Liver (tissue), 9 donors: Measurements from ENCODE around the gene IFT81. TPM values are rescaled to one million over a fixed set of nuclear protein-coding genes. Genes with fewer than 3 reads are reported as not detected.

ENCODE experiments used
- DNase-seq: peaks from one replicate; pipeline ENCODE4 v3.0.0-alpha.2; 2017; ENCODE audit warnings: low spot score
- H3K27ac ChIP-seq, 2 donors: one replicate each; pipeline ENCODE4 v1.7.0; 2013; ENCODE audit warnings: inconsistent platforms in 2 of 2, low read length in 2 of 2, control low read depth in 1 of 2, low read depth in 1 of 2, mild to moderate bottlenecking in 1 of 2
- H3K27me3 ChIP-seq, 4 donors: one replicate each; pipeline versions ENCODE4 v1.6.1 to v1.7.0; 2013; ENCODE audit warnings: low read length in 3 of 4, inconsistent platforms in 1 of 4, mild to moderate bottlenecking in 1 of 4, moderate library complexity in 1 of 4; ENCODE audit not compliant: control insufficient read depth in 4 of 4, insufficient read depth in 4 of 4
- H3K36me3 ChIP-seq, 4 donors: one replicate each; pipeline versions ENCODE4 v1.6.1 to v1.7.0; 2013; ENCODE audit warnings: low read length in 3 of 4, mild to moderate bottlenecking in 3 of 4, low read depth in 1 of 4, moderate library complexity in 1 of 4; ENCODE audit not compliant: control insufficient read depth in 4 of 4, insufficient read depth in 3 of 4
- H3K4me1 ChIP-seq, 4 donors: one replicate each; pipeline versions ENCODE4 v1.6.1 to v1.7.0; 2013; ENCODE audit warnings: low read length in 3 of 4, mild to moderate bottlenecking in 3 of 4, moderate library complexity in 1 of 4; ENCODE audit not compliant: control insufficient read depth in 4 of 4, insufficient read depth in 4 of 4
- H3K4me3 ChIP-seq, 3 donors: one replicate each; pipeline versions ENCODE4 v1.6.1 to v1.7.0; 2013; ENCODE audit warnings: low read length in 3 of 3, control low read depth in 1 of 3, low read depth in 1 of 3, mild to moderate bottlenecking in 1 of 3
- H3K9ac ChIP-seq, 2 donors: one replicate each; pipeline ENCODE4 v1.7.0; 2013; ENCODE audit warnings: low read length in 2 of 2, mild to moderate bottlenecking in 2 of 2, moderate library complexity in 2 of 2, control low read depth in 1 of 2, low read depth in 1 of 2
- H3K9me3 ChIP-seq, 4 donors: one replicate each; pipeline versions ENCODE4 v1.6.1 to v1.7.0; 2013; ENCODE audit warnings: low read length in 3 of 4; ENCODE audit not compliant: control insufficient read depth in 4 of 4
- ATF3 ChIP-seq: IDR thresholded peaks from 2 replicates; pipeline ENCODE4 v1.6.1; 2016; ENCODE audit warnings: antibody characterized with exemption
- CTCF ChIP-seq: fragments of 150-350 bp; IDR thresholded peaks from 2 replicates; pipeline ENCODE4 v1.5.1; 2017; ENCODE audit warnings: improper control_type of control experiment, low read depth, low read length; ENCODE audit not compliant: missing input control
- EGR1 ChIP-seq, 2 donors: IDR thresholded peaks; 2 replicates each; pipeline ENCODE4 v1.6.1; 2016 to 2018; ENCODE audit warnings: antibody characterized with exemption in 2 of 2, low read depth in 2 of 2
- FOXA1 ChIP-seq: IDR thresholded peaks from 2 replicates; pipeline ENCODE4 v1.6.1; 2016; ENCODE audit warnings: antibody characterized with exemption
- HNF4A ChIP-seq, 2 donors: conservative IDR thresholded peaks; 2 replicates each; pipeline ENCODE4 v1.6.1; 2016; ENCODE audit warnings: antibody characterized with exemption in 2 of 2, mild to moderate bottlenecking in 2 of 2
- HNF4G ChIP-seq: IDR thresholded peaks from 2 replicates; pipeline ENCODE4 v1.6.1; 2016; ENCODE audit warnings: antibody characterized with exemption
- MAX ChIP-seq: IDR thresholded peaks from 2 replicates; pipeline ENCODE4 v1.6.1; 2016; ENCODE audit warnings: antibody characterized with exemption
- RAD21 ChIP-seq, 2 donors: IDR thresholded peaks; 2 replicates each; pipeline ENCODE4 v1.6.1; 2016; ENCODE audit warnings: antibody characterized with exemption in 2 of 2, mild to moderate bottlenecking in 2 of 2
- REST ChIP-seq: IDR thresholded peaks from 2 replicates; pipeline ENCODE4 v1.6.1; 2016; ENCODE audit warnings: antibody characterized with exemption, mild to moderate bottlenecking
- RXRA ChIP-seq, 2 donors: IDR thresholded peaks; 2 replicates each; pipeline ENCODE4 v1.6.1; 2017 to 2018; ENCODE audit warnings: antibody characterized with exemption in 2 of 2, mild to moderate bottlenecking in 1 of 2
- TAF1 ChIP-seq: conservative IDR thresholded peaks from 2 replicates; pipeline ENCODE4 v1.6.1; 2016; ENCODE audit warnings: antibody characterized with exemption, mild to moderate bottlenecking
- ZBTB33 ChIP-seq: IDR thresholded peaks from 2 replicates; pipeline ENCODE4 v1.6.1; 2016; ENCODE audit warnings: antibody characterized with exemption
- WGBS: extraction: QIAGEN DNeasy Blood & Tissue Kit; methylation state at CpG from one replicate; pipeline ENCODE4 v1.1.7; 2013; 5-methylcytosine and 5-hydroxymethylcytosine counted together
- polyA plus RNA-seq, 2 donors: library from polyadenylated mRNA; stranded (reverse) in 1 of 2; unstranded in 1 of 2; fragments of 200-250 nt in 1 of 2; fragments of >200 nt in 1 of 2; fragmentation: Nextera tagmentation in 1 of 2; extraction: Ambion mirVana in 1 of 2; gene quantifications; one replicate each; pipeline versions ENCODE4 v1.2.1 to v1.2.3, GENCODE V29; 2013 to 2015
- total RNA-seq, 2 donors: library from RNA; depleted of rRNA; stranded (reverse); fragments of >200 nt; gene quantifications; one replicate each; pipeline ENCODE4 v1.2.3, GENCODE V29; 2014
- donor health status: healthy.
- donor health status: healthy.
- donor health status: healthy.
- donor health status: healthy.
- donor health status: healthy.

Gene IFT81
- total and polyA plus RNA-seq, 4 donors: 1.9 to 4.9 (median 2.8) TPM

- H3K9ac ChIP-seq: no peak overlapping the region
- H3K4me3 ChIP-seq: no peak overlapping the region
- no peak overlapping the region for H3K27ac ChIP-seq
- H3K4me1 ChIP-seq: peaks cover 1 to 8% (median 3%) of the 10 kb centered on the region in 4 donors
- H3K9me3 ChIP-seq: no peaks in the 10 kb centered on the region
- no peaks in the 10 kb centered on the region for H3K27me3 ChIP-seq
- H3K36me3 ChIP-seq: peaks cover 0 to 3% (median 1%) of the 10 kb centered on the region in 4 donors
- no peak for TF ChIP-seq CTCF
- TF ChIP-seq RAD21 (IDR thresholded peaks at IDR 0.05): no peak
- TF ChIP-seq HNF4A (conservative IDR thresholded peaks at IDR 0.05): no peak
- no peak for TF ChIP-seq REST
- WGBS: 97% methylated on average over 2 of the region's 2 CpGs
- DNase-seq: no peak
These were observed 32.6 kb downstream of the IFT81 start for GRCh38 chr12:110156766-110157165.

- TF ChIP-seq HNF4G: no peak
- no peak for DNase-seq
- peaks cover 1 to 8% (median 3%) of the 10 kb centered on the region in 4 donors for H3K4me1 ChIP-seq
- H3K36me3 ChIP-seq: peaks cover 0 to 2% (median 0%) of the 10 kb centered on the region in 4 donors
- H3K27ac ChIP-seq: no peak overlapping the region
- H3K4me3 ChIP-seq: no peak overlapping the region
- H3K9ac ChIP-seq: no peak overlapping the region
- H3K27me3 ChIP-seq: no peaks in the 10 kb centered on the region
- H3K9me3 ChIP-seq: no peaks in the 10 kb centered on the region
These were observed 33.4 kb downstream of the IFT81 start for GRCh38 chr12:110157539-110157938.

GRCh38 chr12:110159671-110160245 is 35.6 kb downstream of the IFT81 start:
- peaks cover 0 to 4% (median 0%) of the 10 kb centered on the region in 4 donors for H3K36me3 ChIP-seq
- 93% methylated on average over 4 of the region's 4 CpGs for WGBS
- no peak for DNase-seq
- H3K27ac ChIP-seq: no peak overlapping the region
- H3K4me1 ChIP-seq: peaks cover 1 to 8% (median 3%) of the 10 kb centered on the region in 4 donors
- H3K9ac ChIP-seq: no peak overlapping the region
- H3K9me3 ChIP-seq: no peaks in the 10 kb centered on the region
- H3K4me3 ChIP-seq: no peak overlapping the region
- no peaks in the 10 kb centered on the region for H3K27me3 ChIP-seq
- peak; percentile 54 for TF ChIP-seq MAX
- TF ChIP-seq ATF3: no peak
- TF ChIP-seq TAF1: no peak
- peak; percentile 12 to 68 for TF ChIP-seq RXRA (IDR thresholded peaks at IDR 0.05)
- TF ChIP-seq REST: peak; percentile 19
- TF ChIP-seq FOXA1: no peak
- no peak for TF ChIP-seq EGR1 (IDR thresholded peaks at IDR 0.05; ENCODE audit: low read depth in 2 of 2)
- TF ChIP-seq CTCF: no peak
- TF ChIP-seq RAD21 (IDR thresholded peaks at IDR 0.05): peak; percentile 24 to 29
- no peak for TF ChIP-seq ZBTB33
